ENCODE measurements around the gene PTK6. TPM values are rescaled to one million over a fixed set of nuclear protein-coding genes. Genes with fewer than 3 reads are reported as not detected.

The PTK6 gene
- total RNA-seq, 1 experiment from 2014 or later = 31.1 TPM

GRCh38 chr20:63508072-63508768 lies 29.0 kb downstream of the PTK6 start:
- no peak for DNase-seq (ENCODE audit: low spot score)

- no peak for DNase-seq (ENCODE audit: low spot score)
Observed at GRCh38 chr20:63507083-63507743, 30.0 kb downstream of the PTK6 start.

- DNase-seq (ENCODE audit: low spot score) = no peak
Observed at GRCh38 chr20:63505723-63506122, 31.5 kb downstream of the PTK6 start.

GRCh38 chr20:63505281-63505680 lies 31.9 kb downstream of the PTK6 start:
- no peak for DNase-seq (ENCODE audit: low spot score)

GRCh38 chr20:63504642-63505041 lies 32.5 kb downstream of the PTK6 start:
- DNase-seq (ENCODE audit: low spot score) = no peak

- DNase-seq (ENCODE audit: low spot score) = no peak
Observed at GRCh38 chr20:63503524-63503923, 33.7 kb downstream of the PTK6 start.

GRCh38 chr20:63502671-63503172 lies 34.5 kb downstream of the PTK6 start:
- no peak for DNase-seq (ENCODE audit: low spot score)

GRCh38 chr20:63501818-63502670 lies 35.1 kb downstream of the PTK6 start:
- DNase-seq (ENCODE audit: low spot score) = peak; percentile 58

- no peak for DNase-seq (ENCODE audit: low spot score)
Observed at GRCh38 chr20:63500902-63501817, 36.0 kb downstream of the PTK6 start.

GRCh38 chr20:63500151-63500901 lies 36.9 kb downstream of the PTK6 start:
- DNase-seq (ENCODE audit: low spot score) = no peak

- no peak for DNase-seq (ENCODE audit: low spot score)
Observed at GRCh38 chr20:63499338-63499969, 37.7 kb downstream of the PTK6 start.

- no peak for DNase-seq (ENCODE audit: low spot score)
Observed at GRCh38 chr20:63498960-63499337, 38.2 kb downstream of the PTK6 start, which contains the start of gene EEF1A2. EEF1A2 (minus strand) TSS chr20:63499083; CDS start chr20:63497763, 1,320 bp downstream.

GRCh38 chr20:63497946-63498935 lies 38.9 kb downstream of the PTK6 start:
- DNase-seq (ENCODE audit: low spot score) = no peak

- DNase-seq (ENCODE audit: low spot score) = no peak
Observed at GRCh38 chr20:63497138-63497945, 39.8 kb downstream of the PTK6 start.

- DNase-seq (ENCODE audit: low spot score) = no peak
Observed at GRCh38 chr20:63496596-63497120, 40.5 kb downstream of the PTK6 start.

GRCh38 chr20:63495741-63496595 lies 41.2 kb downstream of the PTK6 start:
- DNase-seq (ENCODE audit: low spot score) = peak; percentile 83
